Transverse colon (tissue), 4 donors: Measurements from ENCODE around the gene ST6GALNAC5.

Experiments used
- EP300 ChIP-seq: sonication (generic); formaldehyde crosslinking; IDR thresholded peaks from one replicate; pipeline ENCODE4 v1.6.1; 2017; ENCODE audit warnings: antibody characterized with exemption, low read depth
- POLR2A ChIP-seq: fragments of 450-650 bp; IDR thresholded peaks from one replicate; pipeline ENCODE4 v1.6.1; 2016; ENCODE audit warnings: antibody characterized with exemption, mild to moderate bottlenecking, moderate library complexity
- POLR2AphosphoS5 ChIP-seq, 3 donors: sonication (generic); formaldehyde crosslinking; IDR thresholded peaks; one replicate each; pipeline ENCODE4 v1.6.1; 2016; ENCODE audit warnings: antibody characterized with exemption in 3 of 3
- TF ChIP-seq, protein P1 (sequence below), 5 experiments: fragments of 200-600 bp in 3 of 5; fragments of 450-650 bp in 2 of 5; sonication (generic) in 3 of 5; IDR thresholded peaks; 1 replicate in 2 of 5; 2 replicates in 3 of 5; pipeline ENCODE4 v1.5.1; 2016 to 2017; ENCODE audit warnings: antibody characterized with exemption in 5 of 5, inconsistent platforms in 3 of 5, mild to moderate bottlenecking in 2 of 5, moderate library complexity in 1 of 5

DNA sequence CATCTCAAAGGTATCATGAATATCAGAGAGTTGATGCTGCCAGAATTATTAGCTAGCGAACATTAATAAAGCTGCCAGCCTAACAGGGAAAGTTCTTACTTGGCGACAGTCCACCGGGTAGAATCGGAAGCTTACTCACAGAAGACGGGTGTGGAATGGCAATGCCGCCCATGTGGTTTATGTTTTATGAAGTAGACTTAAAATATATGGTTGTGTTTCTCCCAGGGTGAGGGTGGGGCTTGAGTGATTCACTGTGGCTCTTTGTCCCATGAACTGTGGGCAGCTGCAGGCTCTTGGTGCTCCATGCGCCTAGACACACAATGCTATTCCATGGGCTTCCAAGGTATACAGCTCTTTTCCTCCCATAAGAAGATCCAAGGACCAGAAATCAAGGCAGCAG, 189.2 kb downstream of the ST6GALNAC5 start:
- TF ChIP-seq, protein P1, sequence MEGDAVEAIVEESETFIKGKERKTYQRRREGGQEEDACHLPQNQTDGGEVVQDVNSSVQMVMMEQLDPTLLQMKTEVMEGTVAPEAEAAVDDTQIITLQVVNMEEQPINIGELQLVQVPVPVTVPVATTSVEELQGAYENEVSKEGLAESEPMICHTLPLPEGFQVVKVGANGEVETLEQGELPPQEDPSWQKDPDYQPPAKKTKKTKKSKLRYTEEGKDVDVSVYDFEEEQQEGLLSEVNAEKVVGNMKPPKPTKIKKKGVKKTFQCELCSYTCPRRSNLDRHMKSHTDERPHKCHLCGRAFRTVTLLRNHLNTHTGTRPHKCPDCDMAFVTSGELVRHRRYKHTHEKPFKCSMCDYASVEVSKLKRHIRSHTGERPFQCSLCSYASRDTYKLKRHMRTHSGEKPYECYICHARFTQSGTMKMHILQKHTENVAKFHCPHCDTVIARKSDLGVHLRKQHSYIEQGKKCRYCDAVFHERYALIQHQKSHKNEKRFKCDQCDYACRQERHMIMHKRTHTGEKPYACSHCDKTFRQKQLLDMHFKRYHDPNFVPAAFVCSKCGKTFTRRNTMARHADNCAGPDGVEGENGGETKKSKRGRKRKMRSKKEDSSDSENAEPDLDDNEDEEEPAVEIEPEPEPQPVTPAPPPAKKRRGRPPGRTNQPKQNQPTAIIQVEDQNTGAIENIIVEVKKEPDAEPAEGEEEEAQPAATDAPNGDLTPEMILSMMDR (IDR thresholded peaks at IDR 0.05), result no peak
- TF ChIP-seq POLR2AphosphoS5 (IDR thresholded peaks at IDR 0.05) (no peak), POLR2A (no peak), EP300 (no peak)
